Astrocyte (in vitro differentiated cells and primary cell): ENCODE data around the gene LRATD1. TPM values are rescaled to one million over a fixed set of nuclear protein-coding genes. Genes with fewer than 3 reads are reported as not detected.

Experiments used
- DNase-seq: peaks from one replicate; pipeline ENCODE4 v3.0.0-alpha.2; 2010; ENCODE audit warnings: low read depth
- FAIRE-seq: peaks from 2 replicates; lab custom pipeline; 2011; peaks lifted over from hg19 to GRCh38; lab: Jason Lieb, UNC
- H2AFZ ChIP-seq: 2 replicates; pipeline ENCODE4 v1.6.0; 2012; ENCODE audit warnings: low read depth, low read length, inconsistent platforms
- H3K27ac ChIP-seq: 2 replicates; pipeline ENCODE4 v1.5.1; 2011; ENCODE audit warnings: low read depth, low read length, inconsistent platforms
- H3K27me3 ChIP-seq: 2 replicates; pipeline ENCODE4 v1.6.0; 2011; ENCODE audit warnings: low read length, inconsistent platforms; ENCODE audit not compliant: insufficient read depth
- H3K36me3 ChIP-seq: 2 replicates; pipeline ENCODE4 v1.5.1; 2011; ENCODE audit warnings: low read length, inconsistent platforms; ENCODE audit not compliant: insufficient read depth
- H3K4me1 ChIP-seq: 2 replicates; pipeline ENCODE4 v1.5.1; 2011; ENCODE audit warnings: low read length, inconsistent platforms; ENCODE audit not compliant: insufficient read depth
- H3K4me2 ChIP-seq: 2 replicates; pipeline ENCODE4 v1.6.0; 2012; ENCODE audit warnings: low read length, inconsistent platforms
- H3K4me3 ChIP-seq: 2 replicates; pipeline ENCODE4 v1.5.1; 2011; ENCODE audit warnings: low read depth, mild to moderate bottlenecking, low read length, inconsistent platforms; ENCODE audit not compliant: insufficient read depth
- H3K79me2 ChIP-seq: 2 replicates; pipeline ENCODE4 v1.6.0; 2012; ENCODE audit warnings: mild to moderate bottlenecking, low read length, inconsistent platforms; ENCODE audit not compliant: insufficient read depth
- H3K9ac ChIP-seq: 2 replicates; pipeline ENCODE4 v1.6.0; 2012; ENCODE audit warnings: mild to moderate bottlenecking, low read length, inconsistent platforms
- H3K9me3 ChIP-seq: 2 replicates; pipeline ENCODE4 v1.5.1; 2012; ENCODE audit warnings: low read depth, mild to moderate bottlenecking, low read length, inconsistent platforms; ENCODE audit not compliant: insufficient read depth
- H4K20me1 ChIP-seq: 2 replicates; pipeline ENCODE4 v1.6.0; 2012; ENCODE audit warnings: low read length, inconsistent platforms; ENCODE audit not compliant: insufficient read depth
- H3K27ac Mint-ChIP-seq: one replicate; pipeline ENCODE4 v1.8.0; 2021; ENCODE audit warnings: mild to moderate bottlenecking, mixed read lengths; ENCODE audit not compliant: unreplicated experiment
- H3K27me3 Mint-ChIP-seq: one replicate; pipeline ENCODE4 v1.8.0; 2021; ENCODE audit warnings: low read depth, mixed read lengths; ENCODE audit not compliant: unreplicated experiment
- H3K36me3 Mint-ChIP-seq: one replicate; pipeline ENCODE4 v1.8.0; 2021; ENCODE audit warnings: low read depth, mixed read lengths; ENCODE audit not compliant: unreplicated experiment
- H3K4me1 Mint-ChIP-seq: one replicate; pipeline ENCODE4 v1.8.0; 2021; ENCODE audit warnings: low read depth, mixed read lengths; ENCODE audit not compliant: unreplicated experiment
- H3K4me3 Mint-ChIP-seq: one replicate; pipeline ENCODE4 v1.8.0; 2021; ENCODE audit warnings: mild to moderate bottlenecking, moderate library complexity, mixed read lengths; ENCODE audit not compliant: unreplicated experiment
- H3K9me3 Mint-ChIP-seq: one replicate; pipeline ENCODE4 v1.8.0; 2021; ENCODE audit warnings: mild to moderate bottlenecking, mixed read lengths; ENCODE audit not compliant: unreplicated experiment
- CTCF ChIP-seq: IDR thresholded peaks from 2 replicates; pipeline ENCODE4 v1.5.1; 2011; ENCODE audit warnings: low read depth, mild to moderate bottlenecking, inconsistent platforms, low read length, moderate library complexity; ENCODE audit not compliant: insufficient read depth
- EZH2 ChIP-seq: IDR thresholded peaks from 2 replicates; pipeline ENCODE4 v1.6.1; 2012; ENCODE audit warnings: mild to moderate bottlenecking, low read length, inconsistent platforms; ENCODE audit not compliant: insufficient read depth
- total RNA-seq: library from RNA; stranded (reverse); gene quantifications from 2 replicates; pipeline ENCODE4 v1.2.1, GENCODE V29; 2021

LRATD1 gene
- total RNA-seq, 1 donor from 2014 or later: 28.3 TPM

GRCh38 chr2:14647714-14648113 is 15.2 kb downstream of the LRATD1 start:
- H3K4me3 Mint-ChIP-seq: no peak overlapping the region

GRCh38 chr2:14650066-14650465 is 17.5 kb downstream of the LRATD1 start:
- H3K27ac Mint-ChIP-seq: no peak overlapping the region
- no peaks in the 10 kb centered on the region for H3K36me3 ChIP-seq
- peaks cover 2% of the 10 kb centered on the region for H3K36me3 Mint-ChIP-seq
- no peak overlapping the region for H3K4me3 ChIP-seq
- H3K27me3 ChIP-seq: no peaks in the 10 kb centered on the region
- DNase-seq: no peak
- H3K27me3 Mint-ChIP-seq: no peaks in the 10 kb centered on the region
- H3K4me3 Mint-ChIP-seq: no peak overlapping the region
- no peak overlapping the region for H3K9ac ChIP-seq
- H3K9me3 Mint-ChIP-seq: no peaks in the 10 kb centered on the region
- TF ChIP-seq CTCF (no peak), EZH2 (no peak)
- H3K79me2 ChIP-seq: no peaks in the 10 kb centered on the region
- no peak overlapping the region for H3K4me2 ChIP-seq
- H3K4me1 Mint-ChIP-seq: peaks cover 6% of the 10 kb centered on the region
- H3K4me1 ChIP-seq: no peaks in the 10 kb centered on the region
- FAIRE-seq: no peak
- no peaks in the 10 kb centered on the region for H4K20me1 ChIP-seq
- no peaks in the 10 kb centered on the region for H3K9me3 ChIP-seq
- H2AFZ ChIP-seq: no peak overlapping the region
- no peak overlapping the region for H3K27ac ChIP-seq

More at GRCh38 chr2:14647714-14648113, 15.2 kb downstream of the LRATD1 start:
- Histone ChIP-seq H2AFZ (no peak overlapping the region), H3K27ac (no peak overlapping the region), H3K4me3 (no peak overlapping the region), H3K4me1 (no peaks in the 10 kb centered on the region), H3K36me3 (no peaks in the 10 kb centered on the region), H3K79me2 (no peaks in the 10 kb centered on the region), H4K20me1 (no peaks in the 10 kb centered on the region), H3K9me3 (no peaks in the 10 kb centered on the region), H3K27me3 (no peaks in the 10 kb centered on the region), H3K9ac (no peak overlapping the region), H3K4me2 (no peak overlapping the region)
- TF ChIP-seq EZH2 (no peak), CTCF (no peak)
- Mint-ChIP-seq H3K4me1 (peaks cover 6% of the 10 kb centered on the region), H3K27ac (no peak overlapping the region), H3K9me3 (no peaks in the 10 kb centered on the region), H3K36me3 (peaks cover 2% of the 10 kb centered on the region), H3K27me3 (no peaks in the 10 kb centered on the region)
- FAIRE-seq: no peak
- no peak for DNase-seq

- no peak overlapping the region for H3K27ac ChIP-seq
- H3K27ac Mint-ChIP-seq: no peak overlapping the region
- no peaks in the 10 kb centered on the region for H3K4me1 Mint-ChIP-seq
- H3K79me2 ChIP-seq: no peaks in the 10 kb centered on the region
- H2AFZ ChIP-seq: no peak overlapping the region
- H3K9me3 Mint-ChIP-seq: no peaks in the 10 kb centered on the region
- TF ChIP-seq CTCF (no peak), EZH2 (no peak)
- FAIRE-seq: no peak
- H3K9ac ChIP-seq: no peak overlapping the region
- H3K4me3 ChIP-seq: no peak overlapping the region
- H4K20me1 ChIP-seq: no peaks in the 10 kb centered on the region
- H3K4me1 ChIP-seq: no peaks in the 10 kb centered on the region
- no peak overlapping the region for H3K4me2 ChIP-seq
- no peak for DNase-seq
- H3K4me3 Mint-ChIP-seq: no peak overlapping the region
- no peaks in the 10 kb centered on the region for H3K27me3 ChIP-seq
- H3K9me3 ChIP-seq: no peaks in the 10 kb centered on the region
- H3K36me3 Mint-ChIP-seq: no peaks in the 10 kb centered on the region
- H3K27me3 Mint-ChIP-seq: no peaks in the 10 kb centered on the region
- no peaks in the 10 kb centered on the region for H3K36me3 ChIP-seq
These were observed 22.3 kb downstream of the LRATD1 start for GRCh38 chr2:14654835-14655282.
